CD1c-positive myeloid dendritic cell (primary cell): ENCODE data around the gene PPM1G.
A peak's percentile ranks its signal among the peaks of the same experiment; 100 is the strongest.
"Not testable (repeated sequence)": the region's sequence is repeated elsewhere in the genome, so short reads cannot be mapped to it uniquely, and the experiment has no call there.

Source experiments
- DNase-seq: peaks from one replicate; pipeline ENCODE4 v3.0.0-alpha.2; 2016; ENCODE audit errors: extremely low spot score

The PPM1G gene, protein sequence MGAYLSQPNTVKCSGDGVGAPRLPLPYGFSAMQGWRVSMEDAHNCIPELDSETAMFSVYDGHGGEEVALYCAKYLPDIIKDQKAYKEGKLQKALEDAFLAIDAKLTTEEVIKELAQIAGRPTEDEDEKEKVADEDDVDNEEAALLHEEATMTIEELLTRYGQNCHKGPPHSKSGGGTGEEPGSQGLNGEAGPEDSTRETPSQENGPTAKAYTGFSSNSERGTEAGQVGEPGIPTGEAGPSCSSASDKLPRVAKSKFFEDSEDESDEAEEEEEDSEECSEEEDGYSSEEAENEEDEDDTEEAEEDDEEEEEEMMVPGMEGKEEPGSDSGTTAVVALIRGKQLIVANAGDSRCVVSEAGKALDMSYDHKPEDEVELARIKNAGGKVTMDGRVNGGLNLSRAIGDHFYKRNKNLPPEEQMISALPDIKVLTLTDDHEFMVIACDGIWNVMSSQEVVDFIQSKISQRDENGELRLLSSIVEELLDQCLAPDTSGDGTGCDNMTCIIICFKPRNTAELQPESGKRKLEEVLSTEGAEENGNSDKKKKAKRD

DNA sequence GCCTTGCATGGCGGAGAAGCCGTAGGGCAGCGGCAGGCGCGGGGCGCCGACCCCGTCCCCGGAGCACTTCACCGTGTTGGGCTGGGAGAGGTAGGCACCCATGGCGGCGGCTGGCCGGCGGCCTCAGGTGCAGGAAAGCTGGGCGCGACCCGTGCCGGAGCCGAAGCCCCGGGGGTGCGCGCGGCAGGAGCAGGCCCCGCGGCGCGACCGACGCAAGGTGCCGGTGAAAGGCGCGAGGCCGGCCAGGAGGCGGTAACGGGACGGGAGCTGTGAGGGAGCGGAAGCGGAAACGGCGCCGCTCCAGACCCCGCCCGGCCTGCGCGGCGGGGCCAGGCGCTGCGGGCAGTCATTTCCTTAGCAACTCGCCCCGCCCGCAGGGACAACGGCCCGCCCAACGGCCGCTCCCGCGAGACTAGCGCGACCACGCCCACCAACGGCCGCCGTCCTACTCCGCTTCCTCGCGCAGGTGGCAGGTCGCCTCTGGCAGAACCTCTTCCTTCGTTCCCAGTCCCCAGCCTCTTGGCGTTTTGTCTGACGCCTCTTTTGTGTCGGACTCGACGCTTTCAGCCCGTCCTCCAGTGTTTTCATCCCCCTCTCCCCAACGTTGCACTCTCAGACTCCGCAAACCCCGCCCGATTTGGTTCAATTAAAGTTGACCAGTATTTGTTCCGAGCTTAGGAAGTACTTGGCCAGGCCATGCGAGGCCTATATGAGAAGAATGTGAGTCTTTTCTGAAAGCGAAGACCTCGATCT lies at the start of gene PPM1G:
Gene PPM1G (minus strand): TSS at position 271 of the 753 bp plus-strand sequence. CDS start 169 bp downstream, at position 102.
- DNase-seq = peak; percentile 98

DNA sequence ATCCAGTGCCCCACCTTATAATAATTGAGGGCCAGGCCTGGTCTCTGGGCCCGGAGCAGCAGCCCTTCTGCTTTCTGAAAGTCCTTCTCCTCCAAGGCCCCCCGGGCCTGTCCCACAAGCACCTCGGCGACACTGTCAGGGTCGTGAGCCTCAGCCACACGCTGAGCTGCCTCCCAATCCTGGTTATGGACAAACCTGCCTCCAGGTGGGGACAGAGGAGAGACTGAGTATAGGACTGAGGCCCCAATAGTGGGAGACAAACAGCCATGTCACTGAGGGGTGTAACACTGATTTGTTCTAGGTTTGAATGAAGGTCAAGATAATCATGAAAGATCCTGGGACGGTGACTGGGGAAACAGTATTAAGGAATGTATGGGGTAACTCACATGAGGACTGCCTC lies 44.6 kb upstream of the PPM1G start:
- no peak for DNase-seq

DNA sequence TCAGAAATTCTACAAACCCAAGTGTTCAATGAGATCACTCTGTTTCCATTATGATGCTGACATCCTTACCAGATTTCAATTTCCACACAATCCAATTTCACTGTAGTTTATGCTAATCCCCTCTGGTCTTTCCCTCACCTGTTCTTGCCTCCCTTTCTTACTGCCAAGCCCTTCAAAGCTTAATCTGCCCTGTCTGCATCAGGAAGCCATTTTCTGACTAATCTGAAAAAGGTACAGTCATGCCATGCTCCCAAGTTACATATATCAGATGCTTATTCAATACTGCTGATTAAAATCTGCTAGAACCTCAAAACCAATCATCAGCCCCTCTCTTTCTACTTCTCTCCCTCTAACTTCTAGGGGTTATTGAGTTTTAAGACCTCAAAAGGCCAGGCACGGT lies 41.7 kb upstream of the PPM1G start:
- no peak for DNase-seq

DNA sequence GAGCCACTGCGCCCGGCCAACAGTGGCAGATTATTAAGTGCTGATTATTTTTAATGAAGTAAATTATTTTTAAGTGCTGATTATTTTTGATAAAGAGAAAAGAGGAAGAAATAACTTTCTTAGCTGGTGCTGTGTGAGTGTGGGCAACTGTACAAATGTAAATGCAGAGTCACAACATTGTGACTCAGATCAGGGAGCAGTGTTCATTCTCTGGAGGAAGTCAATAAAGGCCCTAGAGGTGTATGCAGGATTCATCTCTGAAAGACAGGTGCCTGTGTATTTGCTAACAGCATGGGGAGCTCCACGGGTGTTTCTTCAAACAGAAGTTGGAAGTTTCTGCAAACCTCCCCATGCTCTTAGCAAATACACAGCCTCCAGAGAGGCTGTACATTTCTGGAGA lies 39.0 kb upstream of the PPM1G start:
- no peak for DNase-seq

DNA sequence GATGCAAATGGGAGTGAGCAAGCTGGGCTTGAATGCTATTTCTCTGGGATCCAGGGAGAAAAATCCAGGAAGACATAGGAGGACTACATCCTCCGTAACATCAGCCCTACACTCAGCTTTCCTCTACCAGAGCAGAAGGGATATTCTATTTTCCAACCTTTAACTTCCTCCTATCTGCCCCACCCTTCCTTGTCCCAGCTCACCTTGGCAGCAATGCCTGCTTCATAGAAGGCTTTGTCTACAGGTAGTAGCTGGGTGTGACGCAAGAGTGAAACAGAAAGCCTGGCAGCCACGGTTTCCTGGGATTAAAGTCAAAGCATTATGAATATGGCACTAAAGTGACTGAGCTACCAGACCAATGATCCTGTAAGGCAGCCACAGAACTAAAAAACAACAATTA lies 36.7 kb upstream of the PPM1G start:
- DNase-seq = no peak

- no peak for DNase-seq
These were observed 36.2 kb upstream of the PPM1G start for GRCh38 chr2:27445615-27446014.

- no peak for DNase-seq
These were observed 35.8 kb upstream of the PPM1G start for GRCh38 chr2:27445155-27445554.

- DNase-seq = no peak
These were observed 33.5 kb upstream of the PPM1G start for GRCh38 chr2:27442920-27443282.

- DNase-seq = peak; percentile 24
These were observed 32.8 kb upstream of the PPM1G start, which contains the start of gene KRTCAP3 for GRCh38 chr2:27441958-27442919. TSS of gene KRTCAP3 (plus strand) at chr2:27442381. CDS start at chr2:27442413, 32 bp downstream.

GRCh38 chr2:27441226-27441926 lies 32.0 kb upstream of the PPM1G start:
- DNase-seq = no peak

GRCh38 chr2:27435628-27436027 lies 26.2 kb upstream of the PPM1G start:
- no peak for DNase-seq

- DNase-seq = peak; percentile 45
These were observed 22.0 kb upstream of the PPM1G start for GRCh38 chr2:27431395-27431794.

- DNase-seq = peak; percentile 90
These were observed 19.7 kb upstream of the PPM1G start for GRCh38 chr2:27428978-27429541.

GRCh38 chr2:27428213-27428977 lies 19.0 kb upstream of the PPM1G start, which contains the start of gene NRBP1:
TSS of gene NRBP1 (plus strand) at chr2:27428631. CDS start at chr2:27433274, 4,643 bp downstream.
- peak; percentile 97 for DNase-seq

GRCh38 chr2:27427863-27428212 lies 18.4 kb upstream of the PPM1G start:
- DNase-seq = no peak

- not testable (repeated sequence) for DNase-seq
These were observed 15.6 kb upstream of the PPM1G start for GRCh38 chr2:27425039-27425438.

GRCh38 chr2:27422958-27423357 lies 13.6 kb upstream of the PPM1G start:
- no peak for DNase-seq

- no peak for DNase-seq
These were observed 12.4 kb upstream of the PPM1G start for GRCh38 chr2:27421660-27422250.

DNA sequence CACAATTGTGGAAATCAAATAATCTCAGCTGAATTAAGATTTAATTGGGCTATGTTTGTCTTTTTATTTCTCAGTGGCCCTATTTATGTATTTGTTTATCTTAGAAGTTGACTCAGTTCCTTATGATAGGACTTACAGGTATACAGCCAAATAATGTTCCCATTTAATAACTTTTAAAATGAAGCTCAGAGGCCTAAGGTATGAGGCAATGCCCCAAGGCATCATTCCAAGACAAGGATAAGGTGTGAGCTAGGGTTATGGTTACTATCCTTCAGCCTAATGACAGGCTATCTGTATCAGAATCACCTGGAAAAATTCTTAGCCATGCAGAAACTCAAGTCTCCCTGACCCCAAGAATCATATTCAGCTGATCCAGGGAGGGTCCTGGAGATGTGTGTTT lies 11.6 kb upstream of the PPM1G start:
- no peak for DNase-seq
